Smooth muscle cell (in vitro differentiated cells): Measurements from ENCODE around the gene ZC2HC1C. TPM values are rescaled to one million over a fixed set of nuclear protein-coding genes. Genes with fewer than 3 reads are reported as not detected.
A peak's percentile ranks its signal among the peaks of the same experiment; 100 is the strongest.

Source experiments
- DNase-seq: peaks from one replicate; lab custom pipeline; 2025; ENCODE audit not compliant: unreplicated experiment; lab: John Stamatoyannopoulos, UW
- H2AFZ ChIP-seq: fragments of 200-600 bp; sonication (generic); 2 replicates; pipeline ENCODE4 v1.6.0; 2016; ENCODE audit warnings: antibody characterized with exemption, low read depth, mild to moderate bottlenecking
- H3F3A ChIP-seq: fragments of 200-600 bp; sonication (generic); 2 replicates; pipeline ENCODE4 v1.6.0; 2017; ENCODE audit warnings: antibody characterized with exemption, low read depth
- H3K27ac ChIP-seq: fragments of 200-600 bp; sonication (generic); 2 replicates; pipeline ENCODE4 v1.5.1; 2016; ENCODE audit warnings: low read depth, mild to moderate bottlenecking
- H3K27me3 ChIP-seq: fragments of 200-600 bp; sonication (generic); 2 replicates; pipeline ENCODE4 v1.6.1; 2016; ENCODE audit warnings: low read depth, mild to moderate bottlenecking
- H3K36me3 ChIP-seq: fragments of 200-600 bp; sonication (generic); 2 replicates; pipeline ENCODE4 v1.5.1; 2016; ENCODE audit warnings: low read depth
- H3K4me1 ChIP-seq: fragments of 200-600 bp; sonication (generic); 2 replicates; pipeline ENCODE4 v1.5.1; 2016; ENCODE audit warnings: low read depth
- H3K4me2 ChIP-seq: fragments of 200-600 bp; sonication (generic); 2 replicates; pipeline ENCODE4 v1.6.0; 2016; ENCODE audit warnings: mild to moderate bottlenecking
- H3K4me3 ChIP-seq: fragments of 200-600 bp; sonication (generic); 2 replicates; pipeline ENCODE4 v1.5.1; 2016; ENCODE audit warnings: mild to moderate bottlenecking
- H3K79me2 ChIP-seq: fragments of 200-600 bp; sonication (generic); 2 replicates; pipeline ENCODE4 v1.6.0; 2016; ENCODE audit warnings: low read depth, mild to moderate bottlenecking
- H3K9ac ChIP-seq: fragments of 200-600 bp; sonication (generic); 2 replicates; pipeline ENCODE4 v1.6.0; 2016; ENCODE audit warnings: low read depth
- H3K9me3 ChIP-seq: fragments of 200-600 bp; sonication (generic); replicated peaks from 2 replicates; pipeline ENCODE4 v1.5.1; 2016; ENCODE audit warnings: low read depth
- H4K20me1 ChIP-seq: fragments of 200-600 bp; sonication (generic); 2 replicates; pipeline ENCODE4 v1.6.0; 2016; ENCODE audit warnings: low read depth
- WGBS: methylation state at CpG from one replicate; pipeline ENCODE4 v1.1.7; 2016; ENCODE audit warnings: low lambda C conversion rate; 5-methylcytosine and 5-hydroxymethylcytosine counted together
- polyA plus RNA-seq: library from polyadenylated mRNA; unstranded; fragments of >200 nt; fragmentation: Nextera tagmentation; extraction: Ambion mirVana; gene quantifications from 2 replicates; pipeline ENCODE4 v1.2.1, GENCODE V29; 2016
- total RNA-seq: library from RNA; depleted of rRNA; stranded (reverse); fragments of >200 nt; gene quantifications from 2 replicates; pipeline ENCODE4 v1.2.3, GENCODE V29; 2014
- TF ChIP-seq, protein P1 (sequence below): fragments of 200-600 bp; sonication (generic); IDR thresholded peaks from 2 replicates; pipeline ENCODE4 v1.5.1; 2017; ENCODE audit warnings: borderline replicate concordance, mild to moderate bottlenecking, antibody characterized with exemption; ENCODE audit not compliant: insufficient read depth, poor library complexity, severe bottlenecking

ZC2HC1C gene
- total and polyA plus RNA-seq, 2 experiments from 2014 or later, result 0.18 to 0.53 TPM

DNA sequence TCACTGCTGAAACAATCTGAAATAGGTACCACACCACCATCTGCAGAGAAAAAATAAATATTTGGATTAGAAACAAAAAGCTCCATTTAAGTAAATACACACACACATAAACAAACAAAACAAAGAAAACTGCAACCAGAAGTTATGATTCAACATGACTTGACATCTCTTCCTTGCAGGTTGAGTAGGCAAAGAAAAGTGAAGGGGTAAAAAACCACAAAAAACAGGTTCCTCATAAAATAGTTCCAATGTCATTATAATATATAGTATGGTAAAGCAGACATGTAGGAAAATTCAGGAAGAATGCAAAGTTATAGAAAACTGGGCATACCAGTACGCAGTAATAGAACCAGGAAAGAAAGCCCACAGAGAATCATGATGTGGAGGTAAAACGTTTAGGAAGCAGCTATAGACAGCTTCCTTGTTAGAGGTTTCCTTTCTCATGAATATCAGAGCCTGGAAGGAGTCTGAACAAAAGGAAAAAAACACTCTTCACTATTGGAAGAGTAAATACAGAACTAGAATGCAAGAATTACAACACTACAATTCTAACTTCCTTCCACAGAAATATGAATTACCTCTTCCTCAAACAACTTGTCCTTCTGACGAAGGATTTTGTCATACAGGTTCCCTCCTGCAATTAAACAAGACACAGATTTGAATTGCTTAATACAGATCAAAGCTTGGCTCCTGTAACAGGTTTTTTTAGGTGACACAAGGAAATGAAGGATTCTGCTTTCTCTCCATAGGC is 51.3 kb downstream of the ZC2HC1C start:
- 76% methylated on average over 3 of the region's 3 CpGs for WGBS
- H4K20me1 ChIP-seq, result no peaks in the 10 kb centered on the region

DNA sequence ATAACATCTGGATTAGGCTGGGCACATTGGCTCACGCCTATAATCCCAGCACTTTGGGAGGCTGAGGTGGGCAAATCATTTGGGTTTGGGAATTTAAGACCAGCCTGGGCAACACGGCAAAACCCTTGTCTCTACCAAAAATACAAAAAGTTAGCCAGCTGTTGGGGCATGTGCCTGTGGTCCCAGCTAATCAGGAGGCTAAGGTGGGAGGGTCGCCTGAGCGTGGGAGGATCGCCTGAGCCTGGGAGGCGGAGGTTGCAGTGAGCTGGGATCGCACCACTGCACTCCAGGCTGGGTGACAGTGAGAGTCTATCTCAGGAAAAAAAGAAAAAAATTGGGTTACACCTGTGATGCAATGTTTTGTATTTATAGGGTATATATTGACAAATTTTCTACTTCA is 52.1 kb downstream of the ZC2HC1C start:
- Histone ChIP-seq H4K20me1 (no peaks in the 10 kb centered on the region), H3K27me3 (no peaks in the 10 kb centered on the region), H3K4me2 (no peak overlapping the region), H3K4me1 (peaks cover 8% of the 10 kb centered on the region), H3K27ac (no peak overlapping the region), H3K4me3 (no peak overlapping the region), H3K36me3 (no peaks in the 10 kb centered on the region), H3K9me3 (no peaks in the 10 kb centered on the region), H3F3A (peaks cover 9% of the 10 kb centered on the region), H3K9ac (no peak overlapping the region), H2AFZ (no peak overlapping the region), H3K79me2 (no peaks in the 10 kb centered on the region)
- TF ChIP-seq, protein P1, sequence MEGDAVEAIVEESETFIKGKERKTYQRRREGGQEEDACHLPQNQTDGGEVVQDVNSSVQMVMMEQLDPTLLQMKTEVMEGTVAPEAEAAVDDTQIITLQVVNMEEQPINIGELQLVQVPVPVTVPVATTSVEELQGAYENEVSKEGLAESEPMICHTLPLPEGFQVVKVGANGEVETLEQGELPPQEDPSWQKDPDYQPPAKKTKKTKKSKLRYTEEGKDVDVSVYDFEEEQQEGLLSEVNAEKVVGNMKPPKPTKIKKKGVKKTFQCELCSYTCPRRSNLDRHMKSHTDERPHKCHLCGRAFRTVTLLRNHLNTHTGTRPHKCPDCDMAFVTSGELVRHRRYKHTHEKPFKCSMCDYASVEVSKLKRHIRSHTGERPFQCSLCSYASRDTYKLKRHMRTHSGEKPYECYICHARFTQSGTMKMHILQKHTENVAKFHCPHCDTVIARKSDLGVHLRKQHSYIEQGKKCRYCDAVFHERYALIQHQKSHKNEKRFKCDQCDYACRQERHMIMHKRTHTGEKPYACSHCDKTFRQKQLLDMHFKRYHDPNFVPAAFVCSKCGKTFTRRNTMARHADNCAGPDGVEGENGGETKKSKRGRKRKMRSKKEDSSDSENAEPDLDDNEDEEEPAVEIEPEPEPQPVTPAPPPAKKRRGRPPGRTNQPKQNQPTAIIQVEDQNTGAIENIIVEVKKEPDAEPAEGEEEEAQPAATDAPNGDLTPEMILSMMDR, result no peak
- 91% methylated on average over 7 of the region's 7 CpGs for WGBS
- no peak for DNase-seq

More for the DNA sequence above, 51.3 kb downstream of the ZC2HC1C start:
- TF ChIP-seq, protein P1, result no peak
- Histone ChIP-seq H3K4me3 (no peak overlapping the region), H3K27me3 (no peaks in the 10 kb centered on the region), H3F3A (peaks cover 3% of the 10 kb centered on the region), H3K36me3 (no peaks in the 10 kb centered on the region), H3K4me2 (no peak overlapping the region), H2AFZ (no peak overlapping the region), H3K27ac (no peak overlapping the region), H3K79me2 (no peaks in the 10 kb centered on the region), H3K4me1 (peaks cover 3% of the 10 kb centered on the region), H3K9me3 (no peaks in the 10 kb centered on the region), H3K9ac (no peak overlapping the region)
- DNase-seq, result no peak

DNA sequence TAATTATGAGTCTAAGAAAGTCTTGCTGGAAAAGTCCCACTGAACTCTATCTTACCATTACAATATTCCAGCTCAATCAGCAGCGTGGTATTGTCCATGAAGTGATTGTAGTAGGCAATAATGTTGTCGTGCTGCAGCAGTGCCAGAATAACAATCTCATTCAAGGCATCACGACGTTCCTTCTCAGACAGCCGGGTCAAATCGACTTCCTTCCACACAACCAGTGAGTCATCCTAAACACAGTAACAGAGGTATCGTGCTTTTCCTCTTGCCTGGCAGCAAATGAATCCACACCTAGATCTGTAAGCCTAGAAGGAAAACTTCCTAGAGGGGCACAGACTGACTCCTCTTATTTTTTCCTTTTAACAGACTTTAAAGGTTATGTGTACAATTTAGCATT is 54.5 kb downstream of the ZC2HC1C start:
- no peaks in the 10 kb centered on the region for H3K27me3 ChIP-seq
- H3K4me1 ChIP-seq, result peaks cover 8% of the 10 kb centered on the region
- H3K4me2 ChIP-seq, result peak overlapping the region; percentile 2
- H4K20me1 ChIP-seq, result no peaks in the 10 kb centered on the region
- H3F3A ChIP-seq, result peaks cover 12% of the 10 kb centered on the region
- no peak overlapping the region for H3K4me3 ChIP-seq
- TF ChIP-seq, protein P1, result no peak
- no peaks in the 10 kb centered on the region for H3K36me3 ChIP-seq
- H3K9me3 ChIP-seq, result no peaks in the 10 kb centered on the region
- WGBS, result 20% methylated on average over 7 of the region's 7 CpGs
- no peaks in the 10 kb centered on the region for H3K79me2 ChIP-seq
- DNase-seq, result no peak
- peak overlapping the region; percentile 4 for H3K27ac ChIP-seq
- H3K9ac ChIP-seq, result no peak overlapping the region
- no peak overlapping the region for H2AFZ ChIP-seq

DNA sequence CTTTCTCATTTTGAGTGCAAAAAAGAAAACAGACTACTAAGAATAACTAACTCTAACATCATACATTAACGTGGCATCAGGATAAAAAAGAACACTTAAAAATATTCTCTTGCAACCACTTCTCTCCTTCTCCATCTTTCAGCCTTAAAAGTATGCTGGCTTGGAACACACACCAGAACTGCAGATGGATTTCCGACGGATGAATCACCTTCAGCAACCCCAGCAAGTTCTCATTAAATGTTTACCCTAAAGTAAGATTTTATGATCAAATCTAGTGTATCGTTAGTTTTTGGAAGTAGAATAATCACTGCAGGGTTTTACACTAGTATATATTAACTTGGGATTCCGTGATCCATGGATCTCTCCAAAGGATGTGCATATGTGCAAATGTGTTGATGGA is 56.2 kb downstream of the ZC2HC1C start:
- peak overlapping the region; percentile 74 for H3K27ac ChIP-seq
- peak overlapping the region; percentile 71 for H3K4me2 ChIP-seq
- H3K9me3 ChIP-seq, result no peaks in the 10 kb centered on the region
- H3K4me3 ChIP-seq, result peak overlapping the region; percentile 55
- H3K27me3 ChIP-seq, result no peaks in the 10 kb centered on the region
- H3K36me3 ChIP-seq, result no peaks in the 10 kb centered on the region
- peaks cover 8% of the 10 kb centered on the region for H3K4me1 ChIP-seq
- WGBS, result 32% methylated on average over 5 of the region's 5 CpGs
- DNase-seq, result no peak
- no peaks in the 10 kb centered on the region for H4K20me1 ChIP-seq
- H3K79me2 ChIP-seq, result no peaks in the 10 kb centered on the region
- no peak overlapping the region for H2AFZ ChIP-seq
- peaks cover 12% of the 10 kb centered on the region for H3F3A ChIP-seq
- no peak overlapping the region for H3K9ac ChIP-seq
- TF ChIP-seq, protein P1, result no peak
